ENCODE measurements around the gene CDH16.

CDH16 gene

DNA sequence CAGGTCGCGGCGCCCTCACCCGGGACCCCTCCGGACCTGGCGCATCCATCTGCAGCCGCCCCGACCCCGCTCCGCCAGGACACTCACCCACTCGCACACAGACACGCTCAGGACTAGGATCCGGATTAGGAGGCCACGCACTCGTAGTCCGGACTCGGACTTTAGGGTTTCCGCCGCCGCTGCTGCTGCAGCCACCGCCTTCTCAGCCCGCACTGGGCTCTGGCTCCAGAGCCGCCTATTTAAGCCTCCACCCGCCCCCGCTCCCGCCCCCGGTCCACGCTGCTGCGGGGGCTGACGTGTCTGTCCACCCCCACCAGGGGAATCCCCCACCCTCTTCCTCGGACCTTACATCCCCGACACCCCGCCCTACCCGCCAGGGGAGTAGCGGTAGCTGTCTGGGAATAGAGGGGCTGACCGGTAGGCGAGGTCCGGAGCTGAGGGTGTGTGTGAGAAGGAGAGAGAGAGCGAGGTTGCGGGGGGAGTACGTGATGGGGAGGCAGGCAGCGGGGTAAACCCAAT lies 6.7 kb upstream of the CDH16 start, which contains the start of gene RRAD:
Gene RRAD, minus strand, starts transcription at position 214 of the 519 bp plus-strand sequence. CDS start 356 bp downstream, outside the sequence.
- H3K27me3 Mint-ChIP-seq, result peaks cover 58% of the 10 kb centered on the region

DNA sequence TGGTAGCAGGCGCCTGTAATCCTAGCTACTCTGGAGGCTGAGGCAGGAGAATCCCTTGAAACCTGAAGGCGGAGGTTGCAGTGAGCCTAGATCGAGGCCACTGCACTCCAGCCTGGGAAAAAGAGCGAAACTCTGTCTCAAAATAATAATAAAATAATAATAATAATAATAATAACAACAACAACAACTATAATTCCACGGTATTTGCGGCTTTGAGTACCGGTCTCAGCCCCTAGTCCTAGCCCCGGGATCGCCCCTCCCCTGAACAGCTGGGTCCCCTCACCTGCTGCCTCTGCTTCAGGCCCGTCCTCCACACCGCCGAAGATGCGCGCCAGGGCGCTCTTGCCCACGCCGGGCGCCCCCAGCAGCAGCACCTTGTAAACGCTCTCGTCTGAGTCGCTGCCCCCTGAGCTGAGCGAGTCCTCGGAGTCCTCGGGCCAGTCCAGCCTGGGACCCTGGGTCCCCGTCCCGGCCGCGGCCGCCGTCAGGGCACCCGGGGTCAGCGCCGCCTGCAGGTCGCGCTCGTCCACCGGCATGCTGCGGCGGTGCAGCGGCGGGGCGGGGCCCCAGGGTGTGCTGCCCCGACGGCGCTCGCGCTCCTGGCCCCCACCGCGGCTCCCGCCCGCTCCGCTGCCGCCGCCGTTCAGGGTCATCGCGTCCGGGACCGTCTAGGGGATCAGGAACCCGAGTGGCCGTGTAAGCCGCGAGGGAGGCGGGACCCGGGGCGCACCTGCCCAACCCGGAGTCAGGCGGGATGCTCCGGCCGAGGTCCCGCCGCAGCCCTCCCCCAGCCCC lies 6.0 kb upstream of the CDH16 start:
- DNase-seq, result peak; percentile 48 to 53
- Mint-ChIP-seq H3K9me3 (no peaks in the 10 kb centered on the region), H3K4me3 (peak overlapping the region; percentile 78), H3K27me3 (peaks cover 64% of the 10 kb centered on the region), H3K27ac (no peak overlapping the region), H3K4me1 (peaks cover 38% of the 10 kb centered on the region)
- peak; percentile 73 for ATAC-seq

More for the DNA sequence above, 6.7 kb upstream of the CDH16 start, which contains the start of gene RRAD:
- no peak for ATAC-seq
- Mint-ChIP-seq H3K4me1 (peaks cover 38% of the 10 kb centered on the region), H3K27ac (peak within 1 kb of the TSS in 1 of 2 donors; percentile 12), H3K9me3 (no peaks in the 10 kb centered on the region), H3K4me3 (peak within 1 kb of the TSS; percentile 78)
- DNase-seq, result no peak

DNA sequence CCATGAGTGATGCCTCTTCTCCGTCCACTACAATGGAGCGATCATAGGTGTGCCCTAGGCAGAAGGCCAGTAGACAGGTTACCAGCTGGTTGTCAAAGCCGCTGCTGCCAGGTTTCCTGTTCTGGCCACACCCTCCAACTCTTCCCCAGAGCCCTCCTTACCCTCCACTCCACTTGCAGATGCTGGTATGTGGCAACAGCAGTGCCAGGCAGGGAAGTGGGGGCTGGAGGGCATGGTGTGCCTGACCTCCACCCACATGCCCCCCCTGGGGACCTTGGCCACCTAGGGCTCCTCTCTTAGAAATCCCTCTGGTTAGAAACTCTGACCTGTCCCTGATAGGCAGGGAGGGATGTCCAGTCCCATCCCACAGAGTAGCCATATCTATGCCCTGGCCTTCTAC lies 5.2 kb upstream of the CDH16 start:
- H3K4me1 Mint-ChIP-seq, result peaks cover 36% of the 10 kb centered on the region

DNA sequence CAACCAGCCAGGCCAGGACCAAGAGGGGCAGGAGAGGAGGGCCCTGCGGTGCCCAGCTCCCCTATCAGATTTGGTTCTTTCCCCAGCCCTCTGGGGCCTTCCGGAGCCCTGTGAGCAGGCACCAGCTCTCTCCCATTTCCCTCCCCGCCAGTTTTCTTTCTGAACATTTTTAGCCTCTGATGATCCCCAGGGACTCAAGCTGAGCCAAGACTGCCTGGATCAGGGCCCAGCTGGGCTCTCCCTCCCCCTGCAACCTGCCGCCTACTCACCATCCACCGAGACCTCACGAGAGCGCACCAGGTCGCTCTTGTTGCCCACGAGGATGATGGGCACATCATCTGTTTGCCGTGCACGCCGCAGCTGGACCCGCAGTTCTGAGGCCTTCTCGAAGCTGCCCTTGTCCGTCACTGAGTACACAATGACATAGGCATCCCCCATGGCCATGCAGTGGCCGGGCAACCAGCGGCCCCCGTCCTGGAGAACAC lies 4.6 kb upstream of the CDH16 start:
- Mint-ChIP-seq H3K4me3 (no peak overlapping the region), H3K27me3 (peaks cover 73% of the 10 kb centered on the region), H3K27ac (no peak overlapping the region), H3K9me3 (no peaks in the 10 kb centered on the region), H3K4me1 (peaks cover 30% of the 10 kb centered on the region)
- DNase-seq, result no peak
- ATAC-seq, result no peak

More for the DNA sequence above, 5.2 kb upstream of the CDH16 start:
- Mint-ChIP-seq H3K27ac (no peak overlapping the region), H3K27me3 (peaks cover 73% of the 10 kb centered on the region), H3K9me3 (no peaks in the 10 kb centered on the region), H3K4me3 (no peak overlapping the region)
- ATAC-seq (no peak), DNase-seq (no peak)

DNA sequence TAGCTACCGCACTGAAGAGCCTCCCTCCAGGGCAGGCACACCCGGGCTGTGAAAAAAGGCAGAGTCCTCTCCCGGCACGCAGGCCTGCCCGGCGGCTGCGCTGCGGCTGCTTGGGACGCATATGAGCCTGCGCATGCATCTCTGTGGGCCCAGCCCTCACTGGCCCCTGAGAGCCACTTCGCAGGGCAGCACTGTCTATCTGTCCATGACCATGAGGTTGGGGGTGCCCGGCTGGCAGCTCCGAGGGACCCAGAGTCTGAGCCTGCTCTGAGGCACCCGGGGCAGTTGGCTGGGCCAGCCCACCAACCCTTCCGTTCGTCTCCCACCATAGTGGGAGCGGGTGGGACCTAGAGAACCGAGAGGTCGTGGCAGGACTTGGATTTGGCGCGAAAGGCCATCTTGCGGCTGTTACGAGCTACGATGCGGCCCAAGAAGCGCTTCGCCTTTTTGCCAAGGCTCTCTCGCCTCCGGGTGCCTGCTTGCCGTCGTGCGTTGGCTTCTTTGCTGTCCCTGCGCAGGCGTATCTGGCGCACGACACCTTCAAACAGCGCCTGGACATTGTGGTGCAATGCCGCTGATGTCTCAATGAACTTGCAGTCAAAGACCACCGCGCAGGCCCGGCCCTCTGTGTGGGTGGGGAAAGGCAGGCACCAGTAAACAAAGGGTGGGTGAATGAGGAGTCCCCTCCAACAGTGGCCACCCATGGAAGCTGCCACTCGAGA lies 3.2 kb upstream of the CDH16 start:
- Mint-ChIP-seq H3K27ac (no peak overlapping the region), H3K4me1 (peaks cover 16% of the 10 kb centered on the region), H3K9me3 (no peaks in the 10 kb centered on the region), H3K27me3 (peaks cover 71% of the 10 kb centered on the region), H3K4me3 (no peak overlapping the region)
- ATAC-seq, result no peak
- DNase-seq, result no peak

DNA sequence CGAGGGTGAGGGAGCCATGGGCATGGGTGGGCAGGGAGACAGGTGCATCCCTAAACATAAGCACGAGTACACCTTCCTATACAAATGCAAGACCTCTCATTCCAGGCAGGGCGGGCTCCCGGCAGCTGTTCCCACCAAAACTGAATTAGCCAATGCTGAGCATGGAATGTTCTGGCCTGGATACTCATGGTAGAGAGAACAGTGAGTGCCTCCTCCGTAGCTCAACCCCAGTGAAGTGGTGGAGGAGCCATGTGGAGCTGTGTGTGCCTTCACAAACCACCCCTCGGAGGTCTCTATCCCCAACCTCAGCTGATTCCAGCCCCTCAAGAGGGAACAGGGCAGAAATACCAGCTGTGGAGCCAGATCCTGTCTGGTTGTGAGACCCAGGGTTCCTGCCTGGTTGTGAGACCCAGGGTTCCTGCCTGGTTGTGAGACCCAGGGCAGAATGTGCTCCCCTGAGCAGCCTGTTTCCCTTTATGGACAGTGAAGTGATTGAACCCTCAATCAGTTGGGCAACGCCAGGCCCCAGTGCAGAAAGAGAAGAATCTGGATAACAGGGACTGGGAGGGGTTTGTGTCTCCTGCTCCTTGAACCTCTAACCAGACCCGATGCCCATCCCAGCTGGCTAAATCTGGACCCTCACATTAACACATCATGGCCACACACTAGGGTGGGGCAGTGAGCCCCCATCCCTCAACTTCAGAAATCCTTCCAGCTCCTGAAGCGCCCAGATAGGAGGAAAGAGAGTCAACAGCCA lies 2.4 kb upstream of the CDH16 start:
- H3K9me3 Mint-ChIP-seq, result no peaks in the 10 kb centered on the region
- no peak overlapping the region for H3K27ac Mint-ChIP-seq
- no peak overlapping the region for H3K4me3 Mint-ChIP-seq
- H3K27me3 Mint-ChIP-seq, result peaks cover 63% of the 10 kb centered on the region
- ATAC-seq (no peak), DNase-seq (no peak)
- peaks cover 10% of the 10 kb centered on the region for H3K4me1 Mint-ChIP-seq

DNA sequence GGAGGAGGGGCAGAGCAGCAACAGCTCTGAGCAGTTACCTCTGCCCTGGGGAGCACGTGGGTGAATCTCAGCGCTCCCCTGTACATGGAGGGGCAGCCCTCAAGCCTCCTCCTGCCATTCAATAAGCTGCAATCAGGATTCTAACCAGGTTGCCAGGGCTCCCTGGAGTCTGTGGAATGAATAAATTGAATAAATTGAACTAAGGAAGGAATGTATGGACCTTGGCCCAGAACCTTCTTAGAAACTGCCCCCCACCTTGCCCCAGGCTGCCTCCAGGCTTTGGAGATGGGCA lies 1.6 kb upstream of the CDH16 start:
- Mint-ChIP-seq H3K27me3 (peaks cover 55% of the 10 kb centered on the region), H3K4me1 (peaks cover 1% of the 10 kb centered on the region), H3K27ac (no peak overlapping the region), H3K4me3 (no peak overlapping the region), H3K9me3 (no peaks in the 10 kb centered on the region)
- ATAC-seq, result no peak
- DNase-seq, result no peak

DNA sequence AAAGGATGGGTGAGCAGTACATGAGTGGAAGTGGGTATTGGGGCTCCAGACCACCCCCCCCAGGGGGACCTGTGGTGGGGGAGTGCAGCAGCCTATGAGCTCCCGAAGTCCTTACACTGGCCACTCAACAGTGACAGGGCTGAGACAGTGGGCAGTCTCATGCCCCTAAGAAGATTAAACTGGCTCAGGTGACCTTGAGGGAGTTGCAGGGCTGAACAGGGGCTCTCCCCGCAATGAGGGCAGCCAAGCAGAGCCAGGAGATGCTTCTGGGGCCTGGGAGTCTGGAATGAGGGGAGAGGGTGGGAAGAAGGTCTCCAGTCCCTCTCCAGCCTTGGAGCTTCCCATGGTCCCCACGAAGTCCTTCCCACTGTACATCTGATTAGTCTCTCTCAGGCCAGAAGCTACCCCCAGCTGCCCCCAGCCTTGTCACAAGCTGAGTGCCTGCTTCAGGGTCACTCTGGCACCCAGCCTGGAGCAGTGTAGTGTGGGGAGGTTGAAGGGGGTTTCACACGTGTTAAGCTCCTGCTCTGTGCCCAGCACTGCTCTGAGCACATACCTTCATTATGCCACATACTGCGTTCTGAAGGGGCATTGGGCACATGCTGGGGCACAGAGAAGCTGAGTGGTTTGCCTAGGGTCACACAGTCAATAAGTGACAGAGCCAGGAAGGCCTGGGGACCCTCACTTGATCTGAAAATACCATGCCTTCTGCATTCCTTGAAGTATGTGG lies 1.0 kb upstream of the CDH16 start:
- no peak overlapping the region for H3K4me3 Mint-ChIP-seq
- no peak for ATAC-seq
- DNase-seq, result no peak
- no peaks in the 10 kb centered on the region for H3K9me3 Mint-ChIP-seq
- peaks cover 55% of the 10 kb centered on the region for H3K27me3 Mint-ChIP-seq
- no peaks in the 10 kb centered on the region for H3K4me1 Mint-ChIP-seq
- no peak overlapping the region for H3K27ac Mint-ChIP-seq

DNA sequence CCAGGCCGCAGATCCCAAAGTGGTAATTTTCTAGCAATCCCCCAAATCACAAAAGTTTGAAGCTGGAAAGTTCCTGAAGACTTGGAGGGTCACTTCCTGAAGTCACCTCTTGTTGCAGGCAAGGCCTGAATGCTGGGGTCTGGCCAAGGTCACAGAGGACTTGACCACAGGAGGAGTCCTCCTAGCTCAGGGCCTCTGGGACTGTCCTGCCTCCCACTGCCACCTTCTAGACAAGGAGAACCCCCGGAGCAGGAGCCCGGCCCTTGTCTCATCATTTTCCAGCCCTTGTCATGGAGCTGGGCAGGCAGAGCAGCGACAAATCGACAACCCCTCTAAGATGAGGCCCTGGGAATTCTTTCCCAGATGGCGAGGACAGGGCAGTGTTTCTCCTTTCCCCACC lies 330 bp downstream of the CDH16 start:
- DNase-seq (no peak), ATAC-seq (no peak)
- no peaks in the 10 kb centered on the region for H3K4me1 Mint-ChIP-seq
- peaks cover 42% of the 10 kb centered on the region for H3K27me3 Mint-ChIP-seq
- H3K9me3 Mint-ChIP-seq, result no peaks in the 10 kb centered on the region
- no peak overlapping the region for H3K4me3 Mint-ChIP-seq
- H3K27ac Mint-ChIP-seq, result peak overlapping the region in 1 of 2 donors; percentile 48

DNA sequence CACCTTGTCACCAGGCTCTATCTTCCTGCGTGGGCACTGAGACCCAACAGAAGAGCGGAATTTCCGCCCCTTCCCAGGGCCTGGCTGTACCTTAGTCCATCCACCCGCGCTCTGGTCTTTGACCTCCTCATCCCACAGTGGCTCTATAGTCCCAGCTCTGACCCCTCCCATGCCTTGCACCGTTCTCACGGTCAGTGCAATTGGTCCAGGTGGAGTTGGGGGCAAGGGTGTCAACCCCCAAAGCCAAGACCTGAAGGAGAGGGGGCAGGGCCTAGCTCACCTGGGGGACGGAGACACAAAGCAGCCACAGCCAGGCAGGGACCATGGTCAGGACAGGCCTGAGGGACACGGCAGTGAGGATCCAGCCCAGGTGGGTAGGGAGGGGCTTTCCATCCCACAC lies 944 bp downstream of the CDH16 start:
- no peak overlapping the region for H3K4me3 Mint-ChIP-seq
- peaks cover 36% of the 10 kb centered on the region for H3K27me3 Mint-ChIP-seq
- no peaks in the 10 kb centered on the region for H3K9me3 Mint-ChIP-seq
- no peak for DNase-seq
- no peaks in the 10 kb centered on the region for H3K4me1 Mint-ChIP-seq
- no peak overlapping the region for H3K27ac Mint-ChIP-seq
- ATAC-seq, result no peak

DNA sequence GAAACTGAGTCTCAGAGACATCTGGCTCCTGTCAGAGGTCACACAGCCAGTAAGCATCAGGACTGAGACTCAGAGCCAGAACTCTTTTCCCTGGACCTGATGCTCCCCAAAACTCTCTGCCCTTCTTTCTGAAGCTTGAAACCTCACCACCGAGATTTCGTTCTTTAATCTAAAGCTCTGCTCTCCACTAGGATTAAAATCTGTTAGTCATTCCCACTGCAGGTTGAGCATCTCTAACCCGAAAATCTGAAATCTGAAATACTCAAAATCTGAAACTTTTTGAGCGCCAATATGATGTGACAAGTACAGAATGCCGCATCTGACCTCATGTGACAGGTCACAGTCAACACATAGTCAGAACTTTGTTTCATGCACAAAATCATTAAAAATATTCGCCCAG lies 2.2 kb downstream of the CDH16 start:
- no peak overlapping the region for H3K27ac Mint-ChIP-seq
- no peaks in the 10 kb centered on the region for H3K4me1 Mint-ChIP-seq
- DNase-seq (no peak), ATAC-seq (no peak)
- H3K9me3 Mint-ChIP-seq, result no peaks in the 10 kb centered on the region
- H3K4me3 Mint-ChIP-seq, result no peak overlapping the region
- peaks cover 32% of the 10 kb centered on the region for H3K27me3 Mint-ChIP-seq

DNA sequence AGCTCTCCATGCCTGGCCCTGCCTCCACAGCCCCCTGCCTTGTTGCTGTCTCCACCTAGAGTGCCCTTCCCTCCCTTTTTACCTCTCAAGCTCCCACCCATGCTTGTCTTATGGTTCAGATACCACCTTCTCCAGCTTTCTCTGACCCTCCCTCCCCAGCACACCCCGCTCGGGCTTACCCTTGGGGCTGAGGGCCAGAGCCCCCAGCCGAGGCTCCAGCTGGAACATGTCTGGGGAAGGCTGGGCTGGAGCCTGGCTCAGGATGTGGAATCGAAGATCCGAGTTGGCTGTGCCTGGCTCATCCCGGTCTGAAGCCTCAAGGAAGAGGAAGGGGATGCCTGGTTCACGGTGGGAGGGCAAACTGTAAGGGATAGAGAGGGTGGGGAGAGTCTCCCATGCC lies 3.6 kb downstream of the CDH16 start:
- H3K27ac Mint-ChIP-seq, result no peak overlapping the region
- ATAC-seq (no peak), DNase-seq (no peak)
- H3K27me3 Mint-ChIP-seq, result peaks cover 18% of the 10 kb centered on the region
- H3K4me1 Mint-ChIP-seq, result no peaks in the 10 kb centered on the region
- no peaks in the 10 kb centered on the region for H3K9me3 Mint-ChIP-seq
- no peak overlapping the region for H3K4me3 Mint-ChIP-seq

DNA sequence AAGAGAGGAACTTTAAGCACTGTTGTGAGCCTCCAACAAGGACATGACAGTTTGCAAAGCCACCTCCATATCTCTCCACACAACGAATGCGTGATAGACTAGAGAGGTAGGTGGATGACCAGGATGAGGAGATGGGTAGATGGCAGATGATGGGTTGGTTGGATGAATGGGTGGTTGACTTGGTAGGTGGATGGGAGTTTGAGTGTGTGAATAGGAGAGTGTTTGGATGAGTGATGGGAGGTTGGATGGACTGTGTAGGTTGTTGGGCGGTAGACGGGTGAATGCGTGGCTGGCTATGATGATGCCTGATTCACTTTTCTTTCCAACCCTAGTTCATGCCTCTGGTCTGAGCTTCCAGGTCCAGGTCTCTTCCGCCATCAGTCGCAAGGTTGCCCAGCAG lies 4.1 kb downstream of the CDH16 start:
- ATAC-seq, result no peak
- Mint-ChIP-seq H3K9me3 (no peaks in the 10 kb centered on the region), H3K27me3 (peaks cover 13% of the 10 kb centered on the region), H3K4me1 (no peaks in the 10 kb centered on the region), H3K27ac (no peak overlapping the region), H3K4me3 (no peak overlapping the region)
- no peak for DNase-seq

DNA sequence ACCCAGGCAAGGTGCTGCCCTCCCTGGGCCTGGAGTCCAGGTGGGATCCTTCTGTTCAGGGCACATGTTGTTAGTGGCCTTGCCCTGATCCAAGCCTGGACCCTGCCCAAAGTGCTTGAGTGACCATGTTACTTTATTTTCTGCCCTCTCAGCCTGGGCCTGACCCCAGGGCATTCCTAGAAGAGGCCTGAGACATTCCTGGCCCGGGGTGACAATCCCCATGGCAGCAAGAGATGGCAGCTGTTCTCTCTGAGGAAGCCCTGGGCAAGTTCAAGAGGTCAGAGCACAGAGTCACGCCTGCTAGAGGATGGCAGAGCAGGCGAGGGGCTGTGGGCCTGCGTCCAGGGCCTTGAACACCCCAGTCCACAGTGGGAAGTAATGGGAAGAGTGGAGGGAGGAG lies 5.0 kb downstream of the CDH16 start:
- DNase-seq, result no peak
- ATAC-seq, result no peak
- no peaks in the 10 kb centered on the region for H3K9me3 Mint-ChIP-seq
- H3K4me1 Mint-ChIP-seq, result no peaks in the 10 kb centered on the region
- H3K4me3 Mint-ChIP-seq, result no peak overlapping the region
- peak overlapping the region in 1 of 2 donors; percentile 68 for H3K27ac Mint-ChIP-seq
- peaks cover 6% of the 10 kb centered on the region for H3K27me3 Mint-ChIP-seq

DNA sequence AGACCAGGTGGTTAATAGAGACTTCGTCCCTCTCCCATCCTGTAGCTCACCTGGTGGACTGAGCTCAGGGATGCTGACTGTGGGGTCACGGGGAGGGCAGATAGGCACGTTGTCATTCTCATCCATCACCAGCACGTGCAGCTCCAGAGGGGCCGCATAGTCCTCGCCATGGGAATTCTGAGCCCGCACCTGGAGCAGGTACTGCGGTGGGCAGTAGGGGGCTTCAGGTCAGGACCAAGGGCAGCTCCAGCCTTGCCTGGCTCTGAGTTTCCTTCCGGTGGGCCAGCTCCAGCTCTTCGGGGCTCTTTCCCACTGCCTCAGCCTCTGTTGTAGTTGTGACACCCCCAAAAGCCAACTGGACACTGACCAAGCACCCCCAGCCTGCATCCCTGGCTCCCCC lies 5.6 kb downstream of the CDH16 start:
- Mint-ChIP-seq H3K27ac (no peak overlapping the region), H3K9me3 (no peaks in the 10 kb centered on the region), H3K4me1 (no peaks in the 10 kb centered on the region), H3K4me3 (no peak overlapping the region), H3K27me3 (peaks cover 12% of the 10 kb centered on the region)
- DNase-seq, result no peak
- no peak for ATAC-seq

All from stimulated activated naive CD8-positive, alpha-beta T cell treated with anti-CD3 and anti-CD28 coated beads, Interleukin-15, amount 100 ng/mL, for 72 hours (primary cell).